Measurements from ENCODE around the gene TBC1D2.

TBC1D2 gene

DNA sequence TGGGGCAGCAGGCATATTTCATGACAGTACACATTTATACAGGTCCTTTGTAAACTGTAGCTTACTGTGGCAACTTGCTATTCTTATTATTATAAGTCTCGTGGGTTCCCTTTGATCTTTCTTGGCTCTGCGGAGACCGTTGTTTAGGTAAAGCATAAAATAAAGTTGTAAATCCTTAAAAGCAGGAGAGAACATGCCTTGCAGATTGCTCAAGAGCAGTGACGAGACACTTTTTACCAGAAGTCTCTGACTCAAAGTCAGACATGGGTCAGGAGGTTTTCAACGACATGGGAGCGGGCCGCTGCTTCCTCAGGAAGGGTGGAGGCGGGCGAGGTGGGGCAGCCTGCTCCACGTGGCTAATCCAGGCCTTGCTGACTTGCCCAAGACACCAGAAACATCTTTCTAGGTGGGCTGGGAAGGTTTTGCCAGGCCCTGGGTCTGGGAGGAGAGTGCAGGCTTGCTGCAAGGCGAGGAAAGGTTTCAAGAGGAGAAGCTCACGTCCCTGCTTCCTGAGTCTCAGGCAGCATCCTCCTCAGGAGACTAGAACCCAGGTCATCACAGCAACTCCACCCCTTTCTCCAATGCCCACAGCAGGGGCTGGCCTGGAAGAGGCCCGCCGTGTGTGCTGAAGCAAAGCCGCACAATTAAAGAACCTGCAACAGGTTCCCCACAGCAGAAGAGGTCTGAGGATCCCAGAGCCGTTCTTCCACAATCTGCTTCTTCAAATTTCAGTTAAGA is 6.5 kb downstream of the TBC1D2 start:
- TF ChIP-seq, protein P1, sequence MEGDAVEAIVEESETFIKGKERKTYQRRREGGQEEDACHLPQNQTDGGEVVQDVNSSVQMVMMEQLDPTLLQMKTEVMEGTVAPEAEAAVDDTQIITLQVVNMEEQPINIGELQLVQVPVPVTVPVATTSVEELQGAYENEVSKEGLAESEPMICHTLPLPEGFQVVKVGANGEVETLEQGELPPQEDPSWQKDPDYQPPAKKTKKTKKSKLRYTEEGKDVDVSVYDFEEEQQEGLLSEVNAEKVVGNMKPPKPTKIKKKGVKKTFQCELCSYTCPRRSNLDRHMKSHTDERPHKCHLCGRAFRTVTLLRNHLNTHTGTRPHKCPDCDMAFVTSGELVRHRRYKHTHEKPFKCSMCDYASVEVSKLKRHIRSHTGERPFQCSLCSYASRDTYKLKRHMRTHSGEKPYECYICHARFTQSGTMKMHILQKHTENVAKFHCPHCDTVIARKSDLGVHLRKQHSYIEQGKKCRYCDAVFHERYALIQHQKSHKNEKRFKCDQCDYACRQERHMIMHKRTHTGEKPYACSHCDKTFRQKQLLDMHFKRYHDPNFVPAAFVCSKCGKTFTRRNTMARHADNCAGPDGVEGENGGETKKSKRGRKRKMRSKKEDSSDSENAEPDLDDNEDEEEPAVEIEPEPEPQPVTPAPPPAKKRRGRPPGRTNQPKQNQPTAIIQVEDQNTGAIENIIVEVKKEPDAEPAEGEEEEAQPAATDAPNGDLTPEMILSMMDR (IDR thresholded peaks at IDR 0.05; ENCODE audit: low read depth, low read length), result no peak
- TF ChIP-seq EZH2phosphoT487 (IDR thresholded peaks at IDR 0.05; ENCODE audit: low read depth), result no peak
- H3K4me1 ChIP-seq (ENCODE audit: low read length), result no peaks in the 10 kb centered on the region
- H3K27ac ChIP-seq (ENCODE audit: low read length), result no peak overlapping the region

DNA sequence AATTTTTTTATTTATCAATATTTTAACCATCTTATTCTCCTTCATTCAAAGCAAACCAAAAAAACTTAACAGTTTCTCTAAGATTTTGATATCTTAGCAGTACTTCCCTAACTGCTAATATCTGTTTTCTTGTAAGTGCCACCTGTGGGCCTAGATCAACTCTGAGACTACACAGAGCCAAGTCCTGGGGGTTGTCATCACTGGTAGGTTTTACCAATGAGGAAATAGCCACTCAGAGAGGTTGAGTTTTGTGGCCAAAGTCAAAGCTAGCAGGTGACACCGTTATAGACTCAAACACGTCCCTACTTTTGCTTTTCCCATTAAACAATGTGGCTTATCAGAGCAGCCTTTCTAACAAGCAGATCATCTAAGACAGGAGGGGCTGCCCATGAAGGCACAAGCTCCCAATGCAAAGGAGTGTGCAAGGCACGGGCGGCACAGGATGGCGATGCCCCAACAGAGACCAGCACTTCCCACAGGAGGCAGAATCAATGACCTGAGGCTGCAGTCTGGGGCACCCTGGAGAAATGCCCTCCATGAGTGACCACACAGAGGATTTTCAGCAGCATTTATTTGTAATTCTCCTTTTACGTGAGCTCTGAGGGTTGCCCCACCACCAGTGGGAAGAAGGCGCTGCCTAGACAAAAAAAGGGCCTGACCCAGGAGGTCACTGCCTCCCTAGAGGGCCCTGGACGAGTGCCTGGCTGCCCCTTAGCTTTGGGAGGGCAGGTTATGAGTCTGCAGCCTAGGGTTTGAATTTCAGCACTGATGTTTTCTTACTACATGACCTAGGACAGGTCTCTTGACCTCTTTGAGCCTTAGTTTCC is 7.4 kb downstream of the TBC1D2 start:
- Histone ChIP-seq H3K79me2 (ENCODE audit: low read length) (no peaks in the 10 kb centered on the region), H3K36me3 (replicated peaks; ENCODE audit: low read depth, low read length) (no peaks in the 10 kb centered on the region), H4K20me1 (ENCODE audit: insufficient read depth, low read length) (no peaks in the 10 kb centered on the region), H3K27me3 (ENCODE audit: low read depth, low read length) (no peaks in the 10 kb centered on the region), H3K27ac (ENCODE audit: low read length) (no peak overlapping the region), H3K4me3 (ENCODE audit: low read length) (no peak overlapping the region), H2AFZ (ENCODE audit: low read depth, low read length) (no peak overlapping the region), H3K4me1 (ENCODE audit: low read length) (no peaks in the 10 kb centered on the region), H3K9ac (ENCODE audit: low read length) (no peak overlapping the region), H3K4me2 (ENCODE audit: low read length) (no peak overlapping the region), H3K9me3 (ENCODE audit: insufficient read depth, low read length) (no peaks in the 10 kb centered on the region)
- TF ChIP-seq EZH2phosphoT487 (IDR thresholded peaks at IDR 0.05; ENCODE audit: low read depth), result no peak
- TF ChIP-seq, protein P1 (IDR thresholded peaks at IDR 0.05; ENCODE audit: low read depth, low read length), result no peak

More for the DNA sequence above, 6.5 kb downstream of the TBC1D2 start:
- H3K79me2 ChIP-seq (ENCODE audit: low read length), result no peaks in the 10 kb centered on the region
- H3K4me3 ChIP-seq (ENCODE audit: low read length), result no peak overlapping the region
- no peak overlapping the region for H3K4me2 ChIP-seq (ENCODE audit: low read length)
- H3K9me3 ChIP-seq (ENCODE audit: insufficient read depth, low read length), result no peaks in the 10 kb centered on the region
- no peak overlapping the region for H3K9ac ChIP-seq (ENCODE audit: low read length)
- no peak overlapping the region for H2AFZ ChIP-seq (ENCODE audit: low read depth, low read length)
- H4K20me1 ChIP-seq (ENCODE audit: insufficient read depth, low read length), result no peaks in the 10 kb centered on the region
- no peaks in the 10 kb centered on the region; the same call in 1 of the 2 replicates for H3K27me3 ChIP-seq (ENCODE audit: low read depth, low read length)
- no peaks in the 10 kb centered on the region for H3K36me3 ChIP-seq (replicated peaks; ENCODE audit: low read depth, low read length)

DNA sequence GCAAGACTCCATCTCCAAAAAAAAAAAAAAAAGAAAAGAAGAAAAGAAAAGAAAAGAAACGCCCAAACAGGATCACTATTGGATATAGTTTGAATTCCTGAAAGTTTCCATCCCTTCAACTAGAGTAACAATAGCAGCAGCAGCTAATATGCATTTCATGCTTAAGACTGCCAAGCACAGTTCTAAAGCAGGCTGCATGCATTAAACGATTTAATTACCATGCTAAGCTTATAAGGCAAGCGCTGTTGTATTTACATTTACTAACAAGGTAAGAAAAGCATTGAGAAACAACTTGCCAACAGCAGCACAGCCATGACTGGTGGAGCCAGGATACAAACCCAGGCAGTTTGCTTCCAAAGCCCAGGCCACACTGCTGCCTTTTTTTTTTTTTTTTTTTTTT is 13.0 kb downstream of the TBC1D2 start:
- Histone ChIP-seq H4K20me1 (ENCODE audit: insufficient read depth, low read length) (no peaks in the 10 kb centered on the region), H3K9me3 (ENCODE audit: insufficient read depth, low read length) (no peaks in the 10 kb centered on the region), H3K79me2 (ENCODE audit: low read length) (no peaks in the 10 kb centered on the region), H3K36me3 (replicated peaks; ENCODE audit: low read depth, low read length) (no peaks in the 10 kb centered on the region), H2AFZ (ENCODE audit: low read depth, low read length) (no peak overlapping the region), H3K27me3 (ENCODE audit: low read depth, low read length) (no peaks in the 10 kb centered on the region), H3K4me3 (ENCODE audit: low read length) (no peak overlapping the region), H3K4me2 (ENCODE audit: low read length) (no peak overlapping the region), H3K4me1 (ENCODE audit: low read length) (no peaks in the 10 kb centered on the region), H3K9ac (ENCODE audit: low read length) (no peak overlapping the region), H3K27ac (ENCODE audit: low read length) (no peak overlapping the region)
- TF ChIP-seq, protein P1 (IDR thresholded peaks at IDR 0.05; ENCODE audit: low read depth, low read length), result no peak
- TF ChIP-seq EZH2phosphoT487 (IDR thresholded peaks at IDR 0.05; ENCODE audit: low read depth), result no peak
